ENCODE data around the gene TMEM248. TPM values are rescaled to one million over a fixed set of nuclear protein-coding genes. Genes with fewer than 3 reads are reported as not detected.

TMEM248 gene
- total RNA-seq, 2 donors from 2014 or later: 77.9 to 79.8 TPM

- no peak overlapping the region for H3K4me3 ChIP-seq (ENCODE audit: low read length)
- TF ChIP-seq, protein P1, sequence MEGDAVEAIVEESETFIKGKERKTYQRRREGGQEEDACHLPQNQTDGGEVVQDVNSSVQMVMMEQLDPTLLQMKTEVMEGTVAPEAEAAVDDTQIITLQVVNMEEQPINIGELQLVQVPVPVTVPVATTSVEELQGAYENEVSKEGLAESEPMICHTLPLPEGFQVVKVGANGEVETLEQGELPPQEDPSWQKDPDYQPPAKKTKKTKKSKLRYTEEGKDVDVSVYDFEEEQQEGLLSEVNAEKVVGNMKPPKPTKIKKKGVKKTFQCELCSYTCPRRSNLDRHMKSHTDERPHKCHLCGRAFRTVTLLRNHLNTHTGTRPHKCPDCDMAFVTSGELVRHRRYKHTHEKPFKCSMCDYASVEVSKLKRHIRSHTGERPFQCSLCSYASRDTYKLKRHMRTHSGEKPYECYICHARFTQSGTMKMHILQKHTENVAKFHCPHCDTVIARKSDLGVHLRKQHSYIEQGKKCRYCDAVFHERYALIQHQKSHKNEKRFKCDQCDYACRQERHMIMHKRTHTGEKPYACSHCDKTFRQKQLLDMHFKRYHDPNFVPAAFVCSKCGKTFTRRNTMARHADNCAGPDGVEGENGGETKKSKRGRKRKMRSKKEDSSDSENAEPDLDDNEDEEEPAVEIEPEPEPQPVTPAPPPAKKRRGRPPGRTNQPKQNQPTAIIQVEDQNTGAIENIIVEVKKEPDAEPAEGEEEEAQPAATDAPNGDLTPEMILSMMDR (conservative IDR thresholded peaks at IDR 0.05): no peak
- H3K27me3 ChIP-seq (ENCODE audit: control insufficient read depth, insufficient read depth, low read length, poor library complexity, severe bottlenecking): no peaks in the 10 kb centered on the region
- no peak overlapping the region for H3K27ac ChIP-seq (ENCODE audit: low read depth, low read length)
- H3K9ac ChIP-seq (ENCODE audit: extremely low read depth, low read length, poor library complexity, severe bottlenecking): no peak overlapping the region
- Mint-ChIP-seq H3K4me3 (no peak overlapping the region), H3K4me1 (no peaks in the 10 kb centered on the region), H3K36me3 (ENCODE audit: low read depth) (peaks cover 62% of the 10 kb centered on the region), H3K27ac (no peak overlapping the region), H3K9me3 (no peaks in the 10 kb centered on the region), H3K27me3 (ENCODE audit: insufficient read depth) (no peaks in the 10 kb centered on the region)
- WGBS, 2 experiments (ENCODE audit: insufficient coverage in 1 of 2, insufficient read length in 1 of 2): 96 to 97% methylated on average over 14 to 19 of the region's 19 CpGs
- H3K36me3 ChIP-seq (ENCODE audit: control insufficient read depth, insufficient read depth, low read length): peaks cover 71% of the 10 kb centered on the region
- H3K4me1 ChIP-seq (ENCODE audit: control insufficient read depth, insufficient read depth, low read length): no peaks in the 10 kb centered on the region
- no peak for DNase-seq
- H3K9me3 ChIP-seq (ENCODE audit: control insufficient read depth, low read length): no peaks in the 10 kb centered on the region
Observed at GRCh38 chr7:66948480-66949109, 27.6 kb downstream of the TMEM248 start.

- no peaks in the 10 kb centered on the region for H3K27me3 ChIP-seq (ENCODE audit: control insufficient read depth, insufficient read depth, low read length, poor library complexity, severe bottlenecking)
- H3K27me3 Mint-ChIP-seq (ENCODE audit: insufficient read depth): no peaks in the 10 kb centered on the region
- no peak overlapping the region for H3K27ac ChIP-seq (ENCODE audit: low read depth, low read length)
- no peak for DNase-seq
- H3K4me3 Mint-ChIP-seq: no peak overlapping the region
- no peaks in the 10 kb centered on the region for H3K9me3 Mint-ChIP-seq
- no peaks in the 10 kb centered on the region for H3K4me1 Mint-ChIP-seq
- H3K9me3 ChIP-seq (ENCODE audit: control insufficient read depth, low read length): no peaks in the 10 kb centered on the region
- WGBS, 2 experiments (ENCODE audit: insufficient coverage in 1 of 2, insufficient read length in 1 of 2): 98 to 100% methylated on average over 2 to 3 of the region's 3 CpGs
- peaks cover 69% of the 10 kb centered on the region for H3K36me3 ChIP-seq (ENCODE audit: control insufficient read depth, insufficient read depth, low read length)
- no peak overlapping the region for H3K27ac Mint-ChIP-seq
- H3K9ac ChIP-seq (ENCODE audit: extremely low read depth, low read length, poor library complexity, severe bottlenecking): no peak overlapping the region
- H3K36me3 Mint-ChIP-seq (ENCODE audit: low read depth): peaks cover 58% of the 10 kb centered on the region
- no peaks in the 10 kb centered on the region for H3K4me1 ChIP-seq (ENCODE audit: control insufficient read depth, insufficient read depth, low read length)
- TF ChIP-seq, protein P1 (conservative IDR thresholded peaks at IDR 0.05): no peak
- no peak overlapping the region for H3K4me3 ChIP-seq (ENCODE audit: low read length)
Observed at GRCh38 chr7:66950311-66950710, 29.3 kb downstream of the TMEM248 start.

DNA sequence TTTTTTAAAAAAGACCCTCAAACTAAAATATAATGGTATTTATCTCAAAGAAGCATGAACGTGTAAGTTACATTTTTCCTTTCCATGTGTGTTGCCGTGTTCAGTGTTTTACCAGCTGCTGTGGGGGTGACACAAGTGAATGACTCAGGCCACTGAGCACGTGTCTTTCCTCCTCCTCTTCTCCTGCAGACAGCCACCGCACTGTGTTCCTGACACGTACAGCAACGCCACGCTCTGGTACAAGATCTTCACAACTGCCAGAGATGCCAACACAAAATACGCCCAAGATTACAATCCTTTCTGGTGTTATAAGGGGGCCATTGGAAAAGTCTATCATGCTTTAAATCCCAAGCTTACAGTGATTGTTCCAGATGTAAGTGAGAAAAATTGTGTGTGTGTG lies 29.7 kb downstream of the TMEM248 start:
- no peak overlapping the region for H3K4me3 ChIP-seq (ENCODE audit: low read length)
- Mint-ChIP-seq H3K36me3 (ENCODE audit: low read depth) (peaks cover 58% of the 10 kb centered on the region), H3K4me3 (no peak overlapping the region), H3K9me3 (no peaks in the 10 kb centered on the region), H3K4me1 (no peaks in the 10 kb centered on the region), H3K27ac (no peak overlapping the region), H3K27me3 (ENCODE audit: insufficient read depth) (no peaks in the 10 kb centered on the region)
- no peak overlapping the region for H3K27ac ChIP-seq (ENCODE audit: low read depth, low read length)
- peaks cover 72% of the 10 kb centered on the region for H3K36me3 ChIP-seq (ENCODE audit: control insufficient read depth, insufficient read depth, low read length)
- H3K27me3 ChIP-seq (ENCODE audit: control insufficient read depth, insufficient read depth, low read length, poor library complexity, severe bottlenecking): no peaks in the 10 kb centered on the region
- no peak for DNase-seq
- TF ChIP-seq, protein P1 (conservative IDR thresholded peaks at IDR 0.05): no peak
- H3K9me3 ChIP-seq (ENCODE audit: control insufficient read depth, low read length): no peaks in the 10 kb centered on the region
- no peak overlapping the region for H3K9ac ChIP-seq (ENCODE audit: extremely low read depth, low read length, poor library complexity, severe bottlenecking)
- no peaks in the 10 kb centered on the region for H3K4me1 ChIP-seq (ENCODE audit: control insufficient read depth, insufficient read depth, low read length)
- 89 to 94% methylated on average over 6 to 8 of the region's 8 CpGs for WGBS, 2 experiments (ENCODE audit: insufficient coverage in 1 of 2, insufficient read length in 1 of 2)
